HepG2 (cell line): ENCODE measurements around the gene MTMR10. TPM values are rescaled to one million over a fixed set of nuclear protein-coding genes. Genes with fewer than 3 reads are reported as not detected.
A peak's percentile ranks its signal among the peaks of the same experiment; 100 is the strongest.

Experiments
- DRAP1 ChIP-seq: IDR thresholded peaks from 2 replicates; pipeline ENCODE4 v1.6.1; 2016; ENCODE audit warnings: missing genetic modification reagents, missing compliant biosample characterization
- GABPB1 ChIP-seq: IDR thresholded peaks from 2 replicates; pipeline ENCODE4 v1.6.1; 2016; ENCODE audit warnings: mild to moderate bottlenecking, missing genetic modification reagents, moderate library complexity, missing compliant biosample characterization
- HCFC1 ChIP-seq: fragments of 150-350 bp; IDR thresholded peaks from 2 replicates; pipeline ENCODE4 v1.6.1; 2014; ENCODE audit warnings: low read depth, low read length
- HOXA5 ChIP-seq: sonication (generic); formaldehyde crosslinking; IDR thresholded peaks from 2 replicates; pipeline ENCODE4 v1.4.0; 2020; ENCODE audit warnings: missing genetic modification reagents
- KDM5B ChIP-seq: sonication (generic); formaldehyde crosslinking; IDR thresholded peaks from 2 replicates; pipeline ENCODE4 v1.4.0; 2020; ENCODE audit warnings: missing genetic modification reagents, mild to moderate bottlenecking, borderline replicate concordance
- NR2F6 ChIP-seq, 2 experiments: IDR thresholded peaks; 2 replicates each; pipeline ENCODE4 v1.6.1; 2016; ENCODE audit warnings: antibody characterized with exemption in 1 of 2, mild to moderate bottlenecking in 1 of 2
- RAD21 ChIP-seq: fragments of 450-650 bp; formaldehyde crosslinking; IDR thresholded peaks from 2 replicates; pipeline ENCODE4 v1.5.0; 2020; ENCODE audit warnings: mild to moderate bottlenecking
- RBFOX2 ChIP-seq: fragments of 200-400 bp; formaldehyde crosslinking; IDR thresholded peaks from 2 replicates; pipeline ENCODE4 v1.6.1; 2017; ENCODE audit warnings: low read depth, mild to moderate bottlenecking, low read length
- RORA ChIP-seq: sonication (generic); formaldehyde crosslinking; IDR thresholded peaks from 2 replicates; pipeline ENCODE4 v1.5.0; 2020; ENCODE audit warnings: mild to moderate bottlenecking, missing genetic modification reagents, moderate library complexity
- THAP8 ChIP-seq: sonication (generic); formaldehyde crosslinking; IDR thresholded peaks from 2 replicates; pipeline ENCODE4 v1.5.1; 2020; ENCODE audit warnings: missing genetic modification reagents, mild to moderate bottlenecking, borderline replicate concordance
- ZFP36L1 ChIP-seq: sonication (generic); formaldehyde crosslinking; IDR thresholded peaks from 2 replicates; pipeline ENCODE4 v1.8.0; 2022; ENCODE audit warnings: mild to moderate bottlenecking, missing genetic modification reagents, moderate library complexity
- ZNF160 ChIP-seq: sonication (generic); formaldehyde crosslinking; IDR thresholded peaks from 2 replicates; pipeline ENCODE4 v1.8.0; 2022; ENCODE audit warnings: mild to moderate bottlenecking, inconsistent platforms, missing genetic modification reagents
- ZNF24 ChIP-seq: fragments of 450-650 bp; IDR thresholded peaks from 2 replicates; pipeline ENCODE4 v1.6.1; 2017; ENCODE audit warnings: antibody characterized with exemption, mild to moderate bottlenecking
- ZNF563 ChIP-seq: sonication (generic); formaldehyde crosslinking; IDR thresholded peaks from 2 replicates; pipeline ENCODE4 v1.8.0; 2022; ENCODE audit warnings: mild to moderate bottlenecking, moderate library complexity, missing genetic modification reagents
- ZNF567 ChIP-seq: sonication (generic); formaldehyde crosslinking; IDR thresholded peaks from 2 replicates; pipeline ENCODE4 v1.8.1; 2023; ENCODE audit warnings: mild to moderate bottlenecking, missing genetic modification reagents, borderline replicate concordance
- ZNF615 ChIP-seq: sonication (generic); formaldehyde crosslinking; IDR thresholded peaks from 2 replicates; pipeline ENCODE4 v1.5.0; 2020; ENCODE audit warnings: mild to moderate bottlenecking, missing genetic modification reagents, borderline replicate concordance
- ZNF776 ChIP-seq: sonication (generic); formaldehyde crosslinking; IDR thresholded peaks from 2 replicates; pipeline ENCODE4 v1.4.0; 2020; ENCODE audit warnings: mild to moderate bottlenecking, missing genetic modification reagents
- ZSCAN29 ChIP-seq: sonication (generic); formaldehyde crosslinking; conservative IDR thresholded peaks from 2 replicates; pipeline ENCODE4 v1.4.0; 2020; ENCODE audit warnings: mild to moderate bottlenecking, missing genetic modification reagents
- polyA plus RNA-seq, 8 experiments: library from polyadenylated mRNA; depleted of rRNA in 3 of 8; stranded (reverse) in 7 of 8; unstranded in 1 of 8; fragments of >200 nt; fragmentation: Illumina TruSeq in 4 of 8; extraction: Trizol in 4 of 8; gene quantifications; 2 replicates each; pipeline versions ENCODE4 v1.2.1 to v1.2.3, GENCODE V29; 2011 to 2016; ENCODE audit warnings: low read depth in 4 of 8, missing spikeins in 1 of 8, mixed read lengths in 1 of 8; ENCODE audit not compliant: insufficient read depth in 1 of 8
- total RNA-seq, 5 experiments: library from RNA; depleted of rRNA; stranded (reverse); fragments of >200 nt; fragmentation: Illumina TruSeq; extraction: Trizol; gene quantifications; 2 replicates each; pipeline ENCODE4 v1.2.3, GENCODE V29; 2016; ENCODE audit warnings: low read depth in 1 of 5
- TF ChIP-seq, protein P1 (sequence below): sonication (generic); IDR thresholded peaks from 2 replicates; pipeline ENCODE4 v1.6.1; 2016; ENCODE audit warnings: low read depth, borderline replicate concordance
- TF ChIP-seq, protein P2 (sequence below): IDR thresholded peaks from 2 replicates; pipeline ENCODE4 v1.6.1; 2018; ENCODE audit warnings: missing genetic modification reagents
- TF ChIP-seq, protein P3 (sequence below): sonication (generic); formaldehyde crosslinking; IDR thresholded peaks from 2 replicates; pipeline ENCODE4 v1.4.0; 2020; ENCODE audit warnings: mild to moderate bottlenecking, missing genetic modification reagents
- TF ChIP-seq, protein P4 (sequence below): sonication (generic); formaldehyde crosslinking; IDR thresholded peaks from 2 replicates; pipeline ENCODE4 v1.4.0; 2020; ENCODE audit warnings: missing genetic modification reagents, borderline replicate concordance

MTMR10 gene
- total and polyA plus RNA-seq, 2 of the 13 experiments (the other 11 are each of a cell fraction or from before 2014, with no cell fraction given): 10.2 to 17.4 TPM

DNA sequence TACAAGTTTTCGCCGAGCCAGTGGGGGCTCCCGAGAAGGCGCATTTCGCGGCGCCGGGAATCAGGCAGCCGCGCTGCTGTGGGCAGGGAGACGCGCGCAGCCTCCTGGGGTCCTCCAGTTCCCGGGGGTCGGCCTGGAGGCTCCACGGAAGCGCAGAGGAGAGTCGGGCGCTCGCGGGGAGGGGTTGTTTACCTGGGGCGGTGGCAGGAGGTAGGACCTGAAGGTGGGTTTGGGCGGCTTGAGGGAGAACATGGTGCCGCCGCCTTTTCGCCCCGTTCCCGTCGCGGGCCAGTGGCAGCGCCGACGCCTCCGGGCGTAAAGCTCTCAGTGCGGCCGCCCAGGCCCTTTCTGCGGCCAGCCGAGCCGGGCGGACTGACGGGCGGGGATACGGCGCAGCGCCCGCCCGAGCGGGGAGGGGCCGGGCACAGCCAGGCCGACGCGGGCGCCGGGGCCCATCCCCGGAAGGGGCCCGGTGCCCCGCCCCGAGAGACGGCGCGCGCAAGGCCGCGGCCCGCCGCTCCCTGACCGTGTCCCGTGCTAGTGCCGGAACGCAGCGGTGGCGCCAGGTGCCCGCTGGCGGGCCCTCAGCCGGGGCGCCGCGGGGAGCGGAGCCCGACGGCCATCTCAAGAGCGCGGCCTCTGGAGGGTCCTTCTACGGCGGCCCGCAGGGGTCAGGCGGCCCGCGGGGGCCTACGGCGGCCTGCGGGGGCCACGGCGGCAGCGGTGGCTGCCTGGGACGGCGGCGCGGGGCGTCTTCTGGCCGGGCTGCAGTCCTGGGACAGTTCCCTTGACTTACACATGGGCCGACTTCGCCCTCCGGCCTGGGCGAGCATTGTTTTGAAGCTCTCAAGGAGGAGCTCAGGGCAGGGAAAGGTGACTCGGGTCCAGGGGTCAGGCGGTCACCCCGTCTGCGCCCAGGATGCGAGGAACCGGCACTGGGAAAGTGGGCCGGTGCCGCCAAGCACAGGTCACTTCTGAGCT, at the start of gene MTMR10 (continued):
- TF ChIP-seq, protein P1, sequence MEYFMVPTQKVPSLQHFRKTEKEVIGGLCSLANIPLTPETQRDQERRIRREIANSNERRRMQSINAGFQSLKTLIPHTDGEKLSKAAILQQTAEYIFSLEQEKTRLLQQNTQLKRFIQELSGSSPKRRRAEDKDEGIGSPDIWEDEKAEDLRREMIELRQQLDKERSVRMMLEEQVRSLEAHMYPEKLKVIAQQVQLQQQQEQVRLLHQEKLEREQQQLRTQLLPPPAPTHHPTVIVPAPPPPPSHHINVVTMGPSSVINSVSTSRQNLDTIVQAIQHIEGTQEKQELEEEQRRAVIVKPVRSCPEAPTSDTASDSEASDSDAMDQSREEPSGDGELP: no peak
- TF ChIP-seq RBFOX2: peak; percentile 96
- peak; percentile 26; the same call in 1 of the 2 replicates for TF ChIP-seq ZNF776 (CRISPR knock-in tag)
- no peak for TF ChIP-seq ZNF24
- peak; percentile 75; the same call in 1 of the 2 replicates for TF ChIP-seq ZNF615 (CRISPR knock-in tag)
- peak; percentile 67; the same call in 1 of the 2 replicates for TF ChIP-seq HOXA5 (CRISPR knock-in tag)
- no peak for TF ChIP-seq ZSCAN29 (CRISPR knock-in tag)
- TF ChIP-seq, protein P2, sequence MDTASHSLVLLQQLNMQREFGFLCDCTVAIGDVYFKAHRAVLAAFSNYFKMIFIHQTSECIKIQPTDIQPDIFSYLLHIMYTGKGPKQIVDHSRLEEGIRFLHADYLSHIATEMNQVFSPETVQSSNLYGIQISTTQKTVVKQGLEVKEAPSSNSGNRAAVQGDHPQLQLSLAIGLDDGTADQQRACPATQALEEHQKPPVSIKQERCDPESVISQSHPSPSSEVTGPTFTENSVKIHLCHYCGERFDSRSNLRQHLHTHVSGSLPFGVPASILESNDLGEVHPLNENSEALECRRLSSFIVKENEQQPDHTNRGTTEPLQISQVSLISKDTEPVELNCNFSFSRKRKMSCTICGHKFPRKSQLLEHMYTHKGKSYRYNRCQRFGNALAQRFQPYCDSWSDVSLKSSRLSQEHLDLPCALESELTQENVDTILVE (CRISPR knock-in tag): peak; percentile 26; the same call in 1 of the 2 replicates
- TF ChIP-seq RAD21: peak; percentile 28; the same call in 1 of the 2 replicates
- 0 out of 2 replicates have a peak, but pooled peaks have one; percentile 17 for TF ChIP-seq ZNF567 (CRISPR knock-in tag)
- TF ChIP-seq HCFC1: peak; percentile 42; the same call in 1 of the 2 replicates
- 0 out of 2 replicates have a peak, but pooled peaks have one; percentile 25 for TF ChIP-seq NR2F6 (IDR thresholded peaks at IDR 0.05)
- TF ChIP-seq NR2F6 (CRISPR knock-in tag; IDR thresholded peaks at IDR 0.05): peak; percentile 29; the same call in 1 of the 2 replicates
- peak; percentile 52; the same call in 1 of the 2 replicates for TF ChIP-seq ZFP36L1 (CRISPR knock-in tag)
- 0 out of 2 replicates have a peak, but pooled peaks have one; percentile 22 for TF ChIP-seq DRAP1 (CRISPR knock-in tag)
- peak; percentile 59 for TF ChIP-seq ZNF563 (CRISPR knock-in tag)
- TF ChIP-seq, protein P3, sequence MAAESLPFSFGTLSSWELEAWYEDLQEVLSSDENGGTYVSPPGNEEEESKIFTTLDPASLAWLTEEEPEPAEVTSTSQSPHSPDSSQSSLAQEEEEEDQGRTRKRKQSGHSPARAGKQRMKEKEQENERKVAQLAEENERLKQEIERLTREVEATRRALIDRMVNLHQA (CRISPR knock-in tag): no peak
- no peak for TF ChIP-seq THAP8 (CRISPR knock-in tag)
- TF ChIP-seq RORA (CRISPR knock-in tag): 0 out of 2 replicates have a peak, but pooled peaks have one; percentile 10
- TF ChIP-seq, protein P4, sequence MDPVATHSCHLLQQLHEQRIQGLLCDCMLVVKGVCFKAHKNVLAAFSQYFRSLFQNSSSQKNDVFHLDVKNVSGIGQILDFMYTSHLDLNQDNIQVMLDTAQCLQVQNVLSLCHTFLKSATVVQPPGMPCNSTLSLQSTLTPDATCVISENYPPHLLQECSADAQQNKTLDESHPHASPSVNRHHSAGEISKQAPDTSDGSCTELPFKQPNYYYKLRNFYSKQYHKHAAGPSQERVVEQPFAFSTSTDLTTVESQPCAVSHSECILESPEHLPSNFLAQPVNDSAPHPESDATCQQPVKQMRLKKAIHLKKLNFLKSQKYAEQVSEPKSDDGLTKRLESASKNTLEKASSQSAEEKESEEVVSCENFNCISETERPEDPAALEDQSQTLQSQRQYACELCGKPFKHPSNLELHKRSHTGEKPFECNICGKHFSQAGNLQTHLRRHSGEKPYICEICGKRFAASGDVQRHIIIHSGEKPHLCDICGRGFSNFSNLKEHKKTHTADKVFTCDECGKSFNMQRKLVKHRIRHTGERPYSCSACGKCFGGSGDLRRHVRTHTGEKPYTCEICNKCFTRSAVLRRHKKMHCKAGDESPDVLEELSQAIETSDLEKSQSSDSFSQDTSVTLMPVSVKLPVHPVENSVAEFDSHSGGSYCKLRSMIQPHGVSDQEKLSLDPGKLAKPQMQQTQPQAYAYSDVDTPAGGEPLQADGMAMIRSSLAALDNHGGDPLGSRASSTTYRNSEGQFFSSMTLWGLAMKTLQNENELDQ (CRISPR knock-in tag): no peak
- peak; percentile 33; the same call in 1 of the 2 replicates for TF ChIP-seq ZNF160 (CRISPR knock-in tag)
- TF ChIP-seq GABPB1 (CRISPR knock-in tag): peak; percentile 59
- peak; percentile 28; the same call in 1 of the 2 replicates for TF ChIP-seq KDM5B
